Activated CD8-positive, alpha-beta T cell treated with anti-CD3 and anti-CD28 coated beads for 36 hours (primary cell): ENCODE measurements around the gene TMEM212. TPM values are rescaled to one million over a fixed set of nuclear protein-coding genes. Genes with fewer than 3 reads are reported as not detected.
A peak's percentile ranks its signal among the peaks of the same experiment; 100 is the strongest.

Experiments used
- ATAC-seq: fragments of 200-7000 bp; cut with Tn5 transposase; one replicate; pipeline ENCODE4 v1.10.0; 2021; ENCODE audit warnings: mild to moderate bottlenecking, moderate library complexity
- CTCF ChIA-PET: fragments of 350-600 bp; sonication (Branson Sonifier 250); formaldehyde crosslinking; loops from one replicate; lab custom pipeline; 2021; ENCODE audit warnings: antibody characterized with exemption; lab: Charles Lee
- POLR2A ChIA-PET: fragments of 350-600 bp; sonication (Branson Sonifier 250); formaldehyde crosslinking; loops from one replicate; lab custom pipeline; 2021; ENCODE audit warnings: antibody characterized with exemption; lab: Charles Lee
- DNase-seq: peaks from one replicate; pipeline ENCODE4 v3.0.0-alpha.2; 2020
- H3K27ac Mint-ChIP-seq: one replicate; pipeline ENCODE4 v1.8.0; 2021; ENCODE audit warnings: mild to moderate bottlenecking, mixed read lengths
- H3K27me3 Mint-ChIP-seq: one replicate; pipeline ENCODE4 v1.8.0; 2021; ENCODE audit warnings: mixed read lengths
- H3K36me3 Mint-ChIP-seq: one replicate; pipeline ENCODE4 v1.8.0; 2021; ENCODE audit warnings: low read depth, mixed read lengths
- H3K4me1 Mint-ChIP-seq: one replicate; pipeline ENCODE4 v1.8.0; 2021; ENCODE audit warnings: low read depth, mixed read lengths
- H3K4me3 Mint-ChIP-seq: one replicate; pipeline ENCODE4 v1.8.0; 2021; ENCODE audit warnings: mild to moderate bottlenecking, moderate library complexity, mixed read lengths
- H3K9me3 Mint-ChIP-seq: one replicate; pipeline ENCODE4 v1.8.0; 2021; ENCODE audit warnings: mixed read lengths
- CTCF ChIP-seq: fragments of 200-600 bp; IDR thresholded peaks from one replicate; pipeline ENCODE4 v1.8.0; 2022; ENCODE audit warnings: antibody characterized with exemption, mild to moderate bottlenecking
- intact Hi-C: fragments of 100-400 bp; cut with micrococcal nuclease; formaldehyde crosslinking; loops from one replicate; pipeline ENCODE4 v1.10.0; 2022
- total RNA-seq, 2 experiments: library from RNA; stranded (reverse); gene quantifications; one replicate each; pipeline ENCODE4 v1.2.3, GENCODE V29; 2021

TMEM212 gene
- total RNA-seq, 2 experiments from 2014 or later: not detected

GRCh38 chr3:171817074-171817800 lies 25.9 kb upstream of the TMEM212 start:
- ATAC-seq: no peak
- Mint-ChIP-seq H3K27ac (no peak overlapping the region), H3K4me3 (no peak overlapping the region), H3K36me3 (no peaks in the 10 kb centered on the region), H3K27me3 (peaks cover 25% of the 10 kb centered on the region), H3K4me1 (peaks cover 22% of the 10 kb centered on the region), H3K9me3 (no peaks in the 10 kb centered on the region)
- CTCF ChIA-PET: no interaction called here
- TF ChIP-seq CTCF: no peak
- intact Hi-C loops: no loop called here
- no peak for DNase-seq
- POLR2A ChIA-PET: no interaction called here

- Mint-ChIP-seq H3K4me1 (peaks cover 9% of the 10 kb centered on the region), H3K4me3 (no peak overlapping the region), H3K27ac (no peak overlapping the region), H3K27me3 (peaks cover 15% of the 10 kb centered on the region), H3K36me3 (no peaks in the 10 kb centered on the region), H3K9me3 (no peaks in the 10 kb centered on the region)
- POLR2A ChIA-PET: no interaction called here
- CTCF ChIA-PET: no interaction called here
- ATAC-seq (no peak), DNase-seq (no peak)
- no peak for TF ChIP-seq CTCF
- intact Hi-C loops: loop anchor here (5.0 kb wide), 1 partner anchor 34 kb away; no protein-coding TSS in a partner anchor
These were observed 22.1 kb upstream of the TMEM212 start for GRCh38 chr3:171821044-171821443.

GRCh38 chr3:171821778-171822358 lies 21.3 kb upstream of the TMEM212 start:
- ChIA-PET CTCF (interaction anchor here (0.5 kb wide), 1 partner anchor 237 kb away, joined by 3 read pairs; no protein-coding TSS in a partner anchor), POLR2A (interaction anchor here (0.6 to 1.2 kb wide), 2 partner anchors 10 to 50 kb away, joined by 3 read pairs; no protein-coding TSS in a partner anchor)
- no peaks in the 10 kb centered on the region for H3K36me3 Mint-ChIP-seq
- H3K4me1 Mint-ChIP-seq: peaks cover 9% of the 10 kb centered on the region
- H3K4me3 Mint-ChIP-seq: no peak overlapping the region
- intact Hi-C loops: loop anchor here (5.0 kb wide), 1 partner anchor 35 kb away; no protein-coding TSS in a partner anchor
- H3K27me3 Mint-ChIP-seq: peaks cover 16% of the 10 kb centered on the region
- no peak overlapping the region for H3K27ac Mint-ChIP-seq
- ATAC-seq (peak; percentile 24), DNase-seq (no peak)
- TF ChIP-seq CTCF: no peak
- no peaks in the 10 kb centered on the region for H3K9me3 Mint-ChIP-seq

GRCh38 chr3:171822431-171823106 lies 20.6 kb upstream of the TMEM212 start:
- ChIA-PET POLR2A (interaction anchor here (1.2 kb wide), 1 partner anchor 10 kb away, joined by 3 read pairs; no protein-coding TSS in a partner anchor), CTCF (no interaction called here)
- no peaks in the 10 kb centered on the region for H3K9me3 Mint-ChIP-seq
- no peaks in the 10 kb centered on the region for H3K36me3 Mint-ChIP-seq
- ATAC-seq: no peak
- H3K27me3 Mint-ChIP-seq: peaks cover 19% of the 10 kb centered on the region
- intact Hi-C loops: loop anchor here (5.0 kb wide), 1 partner anchor 35 kb away; no protein-coding TSS in a partner anchor
- DNase-seq: no peak
- H3K4me3 Mint-ChIP-seq: no peak overlapping the region
- no peak overlapping the region for H3K27ac Mint-ChIP-seq
- peaks cover 9% of the 10 kb centered on the region for H3K4me1 Mint-ChIP-seq
- TF ChIP-seq CTCF: no peak
